Kidney capillary endothelial cell (primary cell): ENCODE results near the gene TSNAX.

ENCODE experiments used
- DNase-seq: peaks from one replicate; pipeline ENCODE4 v3.0.0-alpha.2; 2018; ENCODE audit warnings: low spot score

The TSNAX gene

DNA sequence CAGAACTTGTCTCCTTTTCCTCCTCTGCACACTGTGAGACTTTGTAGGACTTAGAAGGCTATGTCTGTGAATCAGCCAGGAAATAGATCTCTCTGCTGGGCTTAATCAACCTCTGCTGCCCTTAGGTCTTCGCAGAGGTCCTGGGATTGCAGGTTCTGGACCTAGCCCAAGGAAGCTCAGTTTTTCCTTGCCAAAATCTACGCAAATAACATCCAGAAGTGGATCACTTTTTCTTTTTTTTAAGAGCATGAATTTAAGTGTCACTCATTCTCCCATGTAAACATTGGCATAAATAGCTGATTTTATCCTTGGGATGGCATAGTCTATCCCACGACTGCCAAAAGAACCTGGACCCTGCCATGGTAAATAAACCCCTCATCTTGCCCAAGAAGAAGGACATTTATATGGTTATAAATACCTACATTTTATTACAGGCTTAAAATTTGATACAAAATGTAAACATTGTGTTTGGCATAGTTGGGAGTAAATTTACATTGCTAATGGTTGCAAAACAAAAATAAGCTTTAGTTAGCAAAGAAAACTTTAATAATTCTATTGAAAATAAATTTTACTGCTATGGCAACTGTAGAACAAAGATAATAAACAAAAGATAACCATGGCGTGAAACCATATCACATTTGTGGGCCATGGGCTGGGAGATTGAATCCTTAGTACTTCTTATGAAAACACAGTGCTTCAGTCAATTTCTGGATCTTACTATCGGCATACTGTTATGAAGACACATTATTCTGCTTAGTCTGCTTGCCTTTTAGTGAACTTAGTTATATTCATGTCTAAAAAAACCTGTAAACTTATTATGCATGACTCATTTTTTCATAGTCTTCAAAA, 73.6 kb downstream of the TSNAX start:
- DNase-seq, result no peak

DNA sequence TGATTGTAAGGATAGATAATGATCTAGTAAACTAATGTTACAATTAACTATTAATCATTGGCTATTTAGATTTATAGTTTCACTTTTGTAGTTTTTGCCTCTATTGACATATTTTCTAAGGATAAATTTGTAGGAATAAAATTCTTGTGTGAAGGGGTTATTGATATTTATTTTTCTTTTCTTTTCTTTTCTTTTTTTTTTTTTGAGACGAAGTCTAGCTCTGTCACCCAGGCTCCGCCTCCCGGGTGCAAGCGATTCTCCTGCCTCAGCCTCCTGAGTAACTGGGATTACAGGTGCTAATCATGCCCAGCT, 74.2 kb downstream of the TSNAX start:
- DNase-seq, result no peak

- peak; percentile 61 for DNase-seq
These were observed 75.3 kb downstream of the TSNAX start for GRCh38 chr1:231603598-231604275.

- DNase-seq, result no peak
These were observed 75.8 kb downstream of the TSNAX start for GRCh38 chr1:231604276-231604621.

DNA sequence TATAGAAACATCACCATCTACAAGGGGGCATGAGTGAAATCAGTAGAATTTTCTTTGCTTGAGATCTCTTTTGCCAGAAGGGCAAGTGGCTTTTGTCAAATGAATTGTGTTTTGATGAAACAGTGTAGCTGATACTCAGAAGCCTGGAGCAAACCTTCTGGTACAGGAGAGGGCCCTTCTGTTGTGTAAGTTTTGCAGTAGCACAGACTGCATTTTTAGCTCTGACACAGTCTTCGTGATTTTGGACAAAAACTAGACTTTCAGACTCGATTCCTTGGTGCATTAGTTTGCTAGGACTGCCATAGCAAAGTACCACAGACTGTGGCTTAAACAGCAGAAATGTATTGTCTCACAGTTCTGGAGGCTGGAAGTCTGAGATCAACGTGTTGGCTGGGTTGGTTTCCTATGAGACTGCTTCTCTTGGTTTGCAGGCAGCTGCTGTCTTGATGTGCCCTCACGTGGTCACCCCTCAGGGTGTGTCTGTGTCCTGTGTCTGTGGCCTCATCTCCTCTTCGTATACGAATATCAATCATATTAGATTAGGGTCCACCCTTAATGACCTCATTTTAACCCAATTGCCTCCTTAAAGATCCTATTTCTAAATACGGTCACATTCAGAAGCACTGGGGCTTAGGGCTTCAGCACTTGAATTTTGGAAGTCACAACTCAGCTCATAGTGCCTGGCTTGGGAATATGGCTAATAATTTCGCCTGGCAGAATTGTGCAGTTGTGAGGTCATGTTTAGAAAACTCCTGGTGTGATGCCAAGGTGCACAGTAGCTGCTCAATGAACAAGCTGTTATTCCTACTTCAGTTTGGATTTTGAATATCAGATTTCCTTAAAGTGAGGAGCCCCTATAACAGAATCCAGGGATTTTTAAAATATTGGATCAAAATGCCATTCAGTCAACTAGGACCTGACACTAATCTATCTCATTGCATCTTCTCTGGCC, 77.0 kb downstream of the TSNAX start:
- no peak for DNase-seq

GRCh38 chr1:231606712-231607111, 78.2 kb downstream of the TSNAX start:
- DNase-seq, result no peak

- DNase-seq, result no peak
These were observed 81.9 kb downstream of the TSNAX start for GRCh38 chr1:231610388-231610787.

- DNase-seq, result no peak
These were observed 82.6 kb downstream of the TSNAX start for GRCh38 chr1:231611111-231611510.

DNA sequence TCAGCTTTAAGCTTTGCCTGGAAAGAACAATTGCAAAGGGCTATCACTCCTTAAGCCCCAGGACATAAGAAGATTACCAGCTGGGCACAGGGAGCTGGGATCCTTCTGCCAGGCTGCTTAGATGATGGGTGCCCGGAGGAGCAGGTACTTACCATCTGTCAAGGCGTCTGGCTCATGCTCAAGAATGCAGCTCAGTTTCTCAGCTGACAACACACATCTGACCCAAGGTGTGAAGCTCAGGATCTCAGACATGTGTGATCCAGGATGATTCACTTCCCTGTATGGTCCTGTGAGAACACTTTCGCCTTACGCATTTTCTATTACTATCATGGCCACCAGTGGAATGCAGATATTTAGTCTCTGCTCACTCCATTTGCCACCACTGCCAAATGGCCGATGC, 83.4 kb downstream of the TSNAX start:
- DNase-seq, result no peak

DNA sequence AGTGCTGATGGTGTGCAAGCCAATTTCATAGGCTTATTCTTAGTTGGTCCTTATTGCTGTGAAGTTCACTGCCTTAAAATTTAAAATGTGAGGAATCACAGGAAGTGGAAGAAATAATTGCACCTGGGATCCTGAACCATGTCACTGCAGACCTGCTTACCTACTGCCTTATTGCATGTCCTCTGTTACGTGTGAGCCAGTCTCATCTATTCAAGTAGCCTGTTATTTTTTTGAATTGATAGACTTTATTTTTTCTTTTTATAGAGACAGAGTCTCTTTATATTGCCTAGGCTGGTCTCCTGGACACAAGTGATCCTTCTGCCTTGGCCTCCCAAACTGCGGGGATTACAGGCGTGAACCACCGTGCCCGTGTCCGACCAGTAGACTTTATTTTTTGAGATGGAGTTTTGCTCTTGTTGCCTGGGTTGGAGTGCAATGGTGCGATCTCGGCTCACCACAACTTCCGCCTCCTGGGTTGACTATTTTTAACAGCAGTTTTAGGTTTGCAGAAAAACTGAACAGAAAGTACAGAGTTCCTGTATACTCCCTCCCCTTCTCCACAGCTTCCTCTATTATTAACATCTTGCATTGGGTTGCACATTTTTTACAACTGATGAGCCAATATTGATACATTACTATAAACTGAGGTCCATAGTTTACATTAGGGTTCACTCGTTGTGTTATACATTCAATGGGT, 84.1 kb downstream of the TSNAX start:
- no peak for DNase-seq

- no peak for DNase-seq
These were observed 85.2 kb downstream of the TSNAX start for GRCh38 chr1:231613419-231614349.
